ENCODE measurements around the gene CFAP65. TPM values are rescaled to one million over a fixed set of nuclear protein-coding genes. Genes with fewer than 3 reads are reported as not detected.

CFAP65 gene
- total and polyA plus RNA-seq, 2 of the 13 experiments (the other 11 are each of a cell fraction or from before 2014, with no cell fraction given) = 0.05 TPM; not detected in 1

- peak; percentile 43; the same call in 1 of the 2 replicates for TF ChIP-seq KMT2B (CRISPR knock-in tag; IDR thresholded peaks at IDR 0.05)
- TF ChIP-seq HCFC1 (IDR thresholded peaks at IDR 0.05; ENCODE audit: low read depth, low read length) = no peak
- TF ChIP-seq ZFP91 (CRISPR knock-in tag; IDR thresholded peaks at IDR 0.05; ENCODE audit: borderline replicate concordance) = peak; percentile 16; the same call in 1 of the 2 replicates
- no peak for TF ChIP-seq POLR2AphosphoS2 (IDR thresholded peaks at IDR 0.05; ENCODE audit: low read depth, low read length)
- no peak for TF ChIP-seq ZC3H13 (CRISPR knock-in tag; IDR thresholded peaks at IDR 0.05)
- peak; percentile 43 for TF ChIP-seq FOSL2 (CRISPR knock-in tag; IDR thresholded peaks at IDR 0.05)
- no peak for TF ChIP-seq ZNF501 (CRISPR knock-in tag; IDR thresholded peaks at IDR 0.05)
- no peak for TF ChIP-seq ATM (IDR thresholded peaks at IDR 0.05; ENCODE audit: borderline replicate concordance)
- TF ChIP-seq IRF2 (CRISPR knock-in tag; IDR thresholded peaks at IDR 0.05) = no peak; the same call in 1 of the 2 replicates
- TF ChIP-seq AGO2 (optimal IDR thresholded peaks at IDR 0.05; ENCODE audit: low read depth, low read length) = no peak
- no peak for TF ChIP-seq SETDB1 (CRISPR knock-in tag; IDR thresholded peaks at IDR 0.05; ENCODE audit: borderline replicate concordance)
- no peak for TF ChIP-seq ZNF629 (CRISPR knock-in tag; conservative IDR thresholded peaks at IDR 0.05)
- peak; percentile 53; the same call in 1 of the 2 replicates for TF ChIP-seq ZNF333 (CRISPR knock-in tag; IDR thresholded peaks at IDR 0.05; ENCODE audit: borderline replicate concordance)
- no peak for TF ChIP-seq ISX (CRISPR knock-in tag; conservative IDR thresholded peaks at IDR 0.05)
- TF ChIP-seq MLLT10 (CRISPR knock-in tag; IDR thresholded peaks at IDR 0.05) = no peak
- no peak for TF ChIP-seq ZNF138 (CRISPR knock-in tag; IDR thresholded peaks at IDR 0.05; ENCODE audit: low read depth)
- 0 out of 2 replicates have a peak, but pooled peaks have one; percentile 36 for TF ChIP-seq ZNF770 (CRISPR knock-in tag; IDR thresholded peaks at IDR 0.05)
- no peak for TF ChIP-seq ZMAT3 (CRISPR knock-in tag; conservative IDR thresholded peaks at IDR 0.05)
- TF ChIP-seq SAP130 (CRISPR knock-in tag; IDR thresholded peaks at IDR 0.05; ENCODE audit: low read depth) = peak; percentile 76
- no peak for TF ChIP-seq GRHL1 (CRISPR knock-in tag; conservative IDR thresholded peaks at IDR 0.05)
- TF ChIP-seq CHCHD3 (CRISPR knock-in tag; IDR thresholded peaks at IDR 0.05) = no peak
- TF ChIP-seq KAT2B (IDR thresholded peaks at IDR 0.05; ENCODE audit: borderline replicate concordance, low read depth, low read length) = no peak
- TF ChIP-seq ZNF576 (CRISPR knock-in tag; IDR thresholded peaks at IDR 0.05) = 0 out of 2 replicates have a peak, but pooled peaks have one; percentile 61
- no peak for TF ChIP-seq MBD4 (IDR thresholded peaks at IDR 0.05; ENCODE audit: borderline replicate concordance, low read length)
- 0 out of 2 replicates have a peak, but pooled peaks have one; percentile 65 for TF ChIP-seq GLI4 (CRISPR knock-in tag; IDR thresholded peaks at IDR 0.05; ENCODE audit: borderline replicate concordance)
- TF ChIP-seq ZFY (CRISPR knock-in tag; IDR thresholded peaks at IDR 0.05) = peak; percentile 36; the same call in 1 of the 2 replicates
Measured at GRCh38 chr2:219071131-219071816, 30.0 kb upstream of the CFAP65 start (continued).

Measured in HepG2 (cell line).